Osteoblast (primary cell): ENCODE data around the gene STAB1. TPM values are rescaled to one million over a fixed set of nuclear protein-coding genes. Genes with fewer than 3 reads are reported as not detected.
A peak's percentile ranks its signal among the peaks of the same experiment; 100 is the strongest.

ENCODE experiments used
- DNase-seq: peaks from one replicate; pipeline ENCODE4 v3.0.0; 2011; ENCODE audit warnings: low spot score, mixed read lengths; ENCODE audit not compliant: insufficient read length; ENCODE audit errors: missing footprints
- H2AFZ ChIP-seq: 2 replicates; pipeline ENCODE4 v1.6.0; 2011; ENCODE audit warnings: mild to moderate bottlenecking, low read length
- H3K27ac ChIP-seq: 2 replicates; pipeline ENCODE4 v1.5.1; 2011; ENCODE audit warnings: mild to moderate bottlenecking, low read depth, low read length, moderate library complexity
- H3K27me3 ChIP-seq: 2 replicates; pipeline ENCODE4 v1.6.0; 2012; ENCODE audit warnings: mild to moderate bottlenecking, control low read depth, inconsistent platforms, low read length, moderate library complexity; ENCODE audit not compliant: insufficient read depth
- H3K36me3 ChIP-seq: 2 replicates; pipeline ENCODE4 v1.5.1; 2011; ENCODE audit warnings: mild to moderate bottlenecking, low read length, control low read depth, moderate library complexity; ENCODE audit not compliant: insufficient read depth
- H3K4me1 ChIP-seq: 2 replicates; pipeline ENCODE4 v1.5.1; 2011; ENCODE audit warnings: mild to moderate bottlenecking, low read length, control low read depth, moderate library complexity; ENCODE audit not compliant: insufficient read depth
- H3K4me2 ChIP-seq: 2 replicates; pipeline ENCODE4 v1.6.0; 2011; ENCODE audit warnings: mild to moderate bottlenecking, low read length; ENCODE audit not compliant: insufficient read depth
- H3K4me3 ChIP-seq: fragments of 200-600 bp; sonication (generic); 3 replicates; pipeline ENCODE4 v1.5.1; 2012; ENCODE audit warnings: mild to moderate bottlenecking, low read length, inconsistent platforms; ENCODE audit not compliant: insufficient read depth
- H3K79me2 ChIP-seq: 2 replicates; pipeline ENCODE4 v1.6.0; 2012; ENCODE audit warnings: mild to moderate bottlenecking, low read length, control low read depth, inconsistent platforms; ENCODE audit not compliant: insufficient read depth
- H3K9me3 ChIP-seq: 2 replicates; pipeline ENCODE4 v1.5.1; 2011; ENCODE audit warnings: low read depth, low read length, control low read depth
- H4K20me1 ChIP-seq: 2 replicates; pipeline ENCODE4 v1.6.0; 2012; ENCODE audit warnings: mild to moderate bottlenecking, low read length, control low read depth; ENCODE audit not compliant: insufficient read depth
- CTCF ChIP-seq: IDR thresholded peaks from 2 replicates; pipeline ENCODE4 v1.5.1; 2011; ENCODE audit warnings: mild to moderate bottlenecking, low read depth, low read length, moderate library complexity; ENCODE audit errors: extremely low read depth
- total RNA-seq: library from RNA; depleted of rRNA; stranded (reverse); fragments of >200 nt; gene quantifications from 2 replicates; pipeline ENCODE4 v1.2.3, GENCODE V29; 2012

STAB1 gene
- total RNA-seq, 1 donor, result 1.1 TPM

- Histone ChIP-seq H3K4me1 (no peaks in the 10 kb centered on the region), H2AFZ (no peak overlapping the region)
- no peak for TF ChIP-seq CTCF
Measured at GRCh38 chr3:52520141-52520667, 25.1 kb downstream of the STAB1 start.

GRCh38 chr3:52520716-52521487 lies 25.8 kb downstream of the STAB1 start:
- no peak overlapping the region for H3K4me3 ChIP-seq
- H4K20me1 ChIP-seq, result peaks cover 3% of the 10 kb centered on the region
- H3K9me3 ChIP-seq, result no peaks in the 10 kb centered on the region
- no peak overlapping the region for H3K27ac ChIP-seq
- H3K4me1 ChIP-seq, result no peaks in the 10 kb centered on the region
- DNase-seq, result peak; percentile 92
- no peak overlapping the region for H2AFZ ChIP-seq
- no peaks in the 10 kb centered on the region for H3K79me2 ChIP-seq
- no peaks in the 10 kb centered on the region for H3K27me3 ChIP-seq
- H3K36me3 ChIP-seq, result peaks cover 18% of the 10 kb centered on the region
- TF ChIP-seq CTCF, result no peak
- no peak overlapping the region for H3K4me2 ChIP-seq

More at GRCh38 chr3:52520141-52520667, 25.1 kb downstream of the STAB1 start:
- Histone ChIP-seq H3K4me2 (no peak overlapping the region), H3K4me3 (no peak overlapping the region), H3K36me3 (peaks cover 15% of the 10 kb centered on the region), H3K27ac (no peak overlapping the region), H4K20me1 (no peaks in the 10 kb centered on the region), H3K79me2 (no peaks in the 10 kb centered on the region), H3K9me3 (no peaks in the 10 kb centered on the region), H3K27me3 (no peaks in the 10 kb centered on the region)
- peak; percentile 84 for DNase-seq

- no peak overlapping the region for H3K4me3 ChIP-seq
- no peaks in the 10 kb centered on the region for H3K79me2 ChIP-seq
- no peak for DNase-seq
- H3K36me3 ChIP-seq, result peaks cover 18% of the 10 kb centered on the region
- TF ChIP-seq CTCF, result no peak
- H3K9me3 ChIP-seq, result no peaks in the 10 kb centered on the region
- H3K4me1 ChIP-seq, result no peaks in the 10 kb centered on the region
- H3K27ac ChIP-seq, result no peak overlapping the region
- H3K4me2 ChIP-seq, result no peak overlapping the region
- H4K20me1 ChIP-seq, result peaks cover 3% of the 10 kb centered on the region
- H2AFZ ChIP-seq, result no peak overlapping the region
- H3K27me3 ChIP-seq, result no peaks in the 10 kb centered on the region
Measured at GRCh38 chr3:52521488-52521824, 26.3 kb downstream of the STAB1 start.

GRCh38 chr3:52521881-52522650 lies 26.9 kb downstream of the STAB1 start:
- H2AFZ ChIP-seq, result no peak overlapping the region
- H3K9me3 ChIP-seq, result no peaks in the 10 kb centered on the region
- peaks cover 3% of the 10 kb centered on the region for H4K20me1 ChIP-seq
- no peak for TF ChIP-seq CTCF
- H3K4me1 ChIP-seq, result peaks cover 3% of the 10 kb centered on the region
- H3K36me3 ChIP-seq, result peaks cover 24% of the 10 kb centered on the region
- no peaks in the 10 kb centered on the region for H3K27me3 ChIP-seq
- H3K79me2 ChIP-seq, result no peaks in the 10 kb centered on the region
- no peak overlapping the region for H3K4me3 ChIP-seq
- DNase-seq, result peak; percentile 79
- H3K4me2 ChIP-seq, result no peak overlapping the region
- H3K27ac ChIP-seq, result no peak overlapping the region
